ENCODE data around the gene GTF3C1.

GTF3C1 gene

GRCh38 chr16:27531826-27532800 lies 17.6 kb downstream of the GTF3C1 start (continued):
- TF ChIP-seq TOX (CRISPR knock-in tag; IDR thresholded peaks at IDR 0.05; ENCODE audit: borderline replicate concordance) (no peak), PPARA (CRISPR knock-in tag; IDR thresholded peaks at IDR 0.05; ENCODE audit: borderline replicate concordance) (no peak)

GRCh38 chr16:27531186-27531585 lies 18.5 kb downstream of the GTF3C1 start:
- no peak for TF ChIP-seq PPARA (CRISPR knock-in tag; IDR thresholded peaks at IDR 0.05; ENCODE audit: borderline replicate concordance)
- TF ChIP-seq ZFP3 (CRISPR knock-in tag; IDR thresholded peaks at IDR 0.05): no peak
- TF ChIP-seq ARNTL (CRISPR knock-in tag; IDR thresholded peaks at IDR 0.05; ENCODE audit: borderline replicate concordance, low read depth): no peak
- TF ChIP-seq TSHZ2 (CRISPR knock-in tag; IDR thresholded peaks at IDR 0.05): no peak
- no peak for TF ChIP-seq ZFP30 (CRISPR knock-in tag; IDR thresholded peaks at IDR 0.05)
- no peak for TF ChIP-seq TCF4 (CRISPR knock-in tag; IDR thresholded peaks at IDR 0.05; ENCODE audit: borderline replicate concordance)
- no peak for TF ChIP-seq ZNF8 (CRISPR knock-in tag; IDR thresholded peaks at IDR 0.05)
- no peak for TF ChIP-seq ESRRG (CRISPR knock-in tag; IDR thresholded peaks at IDR 0.05)
- TF ChIP-seq TOX (CRISPR knock-in tag; IDR thresholded peaks at IDR 0.05; ENCODE audit: borderline replicate concordance): no peak
- TF ChIP-seq GLIS3 (CRISPR knock-in tag; IDR thresholded peaks at IDR 0.05): no peak
- TF ChIP-seq CSDC2 (CRISPR knock-in tag; IDR thresholded peaks at IDR 0.05): no peak
- no peak for TF ChIP-seq CREB5 (CRISPR knock-in tag; IDR thresholded peaks at IDR 0.05; ENCODE audit: low read depth)
- TF ChIP-seq ZNF565 (CRISPR knock-in tag; conservative IDR thresholded peaks at IDR 0.05; ENCODE audit: low read depth): no peak
- no peak for TF ChIP-seq CSRNP3 (CRISPR knock-in tag; IDR thresholded peaks at IDR 0.05)
- no peak for TF ChIP-seq PATZ1 (CRISPR knock-in tag; IDR thresholded peaks at IDR 0.05; ENCODE audit: borderline replicate concordance)
- no peak for TF ChIP-seq POU6F1 (CRISPR knock-in tag; IDR thresholded peaks at IDR 0.05; ENCODE audit: borderline replicate concordance, low read depth)
- TF ChIP-seq BACH2 (CRISPR knock-in tag; IDR thresholded peaks at IDR 0.05; ENCODE audit: borderline replicate concordance): no peak
- no peak for TF ChIP-seq SNAI2 (CRISPR knock-in tag; IDR thresholded peaks at IDR 0.05)
- no peak for ATAC-seq

- no peak; the same call in 2 of the 3 replicates for ATAC-seq
- no peak for TF ChIP-seq PATZ1 (CRISPR knock-in tag; IDR thresholded peaks at IDR 0.05; ENCODE audit: borderline replicate concordance)
- TF ChIP-seq POU6F1 (CRISPR knock-in tag; IDR thresholded peaks at IDR 0.05; ENCODE audit: borderline replicate concordance, low read depth): no peak
- TF ChIP-seq ZFP30 (CRISPR knock-in tag; IDR thresholded peaks at IDR 0.05): no peak
- TF ChIP-seq BACH2 (CRISPR knock-in tag; IDR thresholded peaks at IDR 0.05; ENCODE audit: borderline replicate concordance): no peak
- no peak for TF ChIP-seq ZNF8 (CRISPR knock-in tag; IDR thresholded peaks at IDR 0.05)
- TF ChIP-seq ZFP3 (CRISPR knock-in tag; IDR thresholded peaks at IDR 0.05): no peak
- TF ChIP-seq OSR1 (CRISPR knock-in tag; IDR thresholded peaks at IDR 0.05): no peak
- TF ChIP-seq CSRNP3 (CRISPR knock-in tag; IDR thresholded peaks at IDR 0.05): no peak
- no peak for TF ChIP-seq CREB5 (CRISPR knock-in tag; IDR thresholded peaks at IDR 0.05; ENCODE audit: low read depth)
Measured at GRCh38 chr16:27529962-27530361, 19.8 kb downstream of the GTF3C1 start.
